ENCODE results near the gene GRIN2C. TPM values are rescaled to one million over a fixed set of nuclear protein-coding genes. Genes with fewer than 3 reads are reported as not detected.

The GRIN2C gene
- total and polyA plus RNA-seq, 4 donors = 0.01 to 0.03 (median 0.02) TPM; not detected in 1

DNA sequence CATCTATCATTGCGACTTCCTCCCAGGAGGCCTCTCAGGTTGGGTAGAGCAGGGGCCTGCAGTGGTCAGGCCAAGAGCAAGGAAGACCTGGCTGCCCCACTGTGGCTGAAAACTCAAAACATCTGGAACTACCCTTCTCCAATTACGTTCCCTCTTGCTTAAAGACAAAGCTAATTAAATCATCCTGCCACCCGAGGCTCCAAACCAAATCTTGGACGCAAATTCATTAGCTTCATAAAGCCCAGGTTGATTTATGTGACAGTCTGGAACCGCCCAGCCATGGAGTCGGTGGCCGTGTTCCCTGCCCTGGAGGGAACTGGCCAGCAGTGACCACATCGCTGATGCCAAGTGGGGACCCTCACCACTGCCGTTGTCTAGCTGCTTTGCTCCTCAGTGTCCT lies 21.4 kb downstream of the GRIN2C start:
- 92 to 94% methylated on average over 9 of the region's 9 CpGs for WGBS, 2 donors
- TF ChIP-seq, protein P1, sequence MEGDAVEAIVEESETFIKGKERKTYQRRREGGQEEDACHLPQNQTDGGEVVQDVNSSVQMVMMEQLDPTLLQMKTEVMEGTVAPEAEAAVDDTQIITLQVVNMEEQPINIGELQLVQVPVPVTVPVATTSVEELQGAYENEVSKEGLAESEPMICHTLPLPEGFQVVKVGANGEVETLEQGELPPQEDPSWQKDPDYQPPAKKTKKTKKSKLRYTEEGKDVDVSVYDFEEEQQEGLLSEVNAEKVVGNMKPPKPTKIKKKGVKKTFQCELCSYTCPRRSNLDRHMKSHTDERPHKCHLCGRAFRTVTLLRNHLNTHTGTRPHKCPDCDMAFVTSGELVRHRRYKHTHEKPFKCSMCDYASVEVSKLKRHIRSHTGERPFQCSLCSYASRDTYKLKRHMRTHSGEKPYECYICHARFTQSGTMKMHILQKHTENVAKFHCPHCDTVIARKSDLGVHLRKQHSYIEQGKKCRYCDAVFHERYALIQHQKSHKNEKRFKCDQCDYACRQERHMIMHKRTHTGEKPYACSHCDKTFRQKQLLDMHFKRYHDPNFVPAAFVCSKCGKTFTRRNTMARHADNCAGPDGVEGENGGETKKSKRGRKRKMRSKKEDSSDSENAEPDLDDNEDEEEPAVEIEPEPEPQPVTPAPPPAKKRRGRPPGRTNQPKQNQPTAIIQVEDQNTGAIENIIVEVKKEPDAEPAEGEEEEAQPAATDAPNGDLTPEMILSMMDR (IDR thresholded peaks at IDR 0.05; ENCODE audit: control extremely low read depth, extremely low read depth) = no peak
- Histone ChIP-seq H3K27me3 (ENCODE audit: control insufficient read depth in 3 of 3, insufficient read depth in 3 of 3, low read length in 2 of 3) (peaks cover 0 to under 1% (median 0%) of the 10 kb centered on the region in 3 donors), H3K9ac (ENCODE audit: insufficient read depth in 1 of 2, low read length in 2 of 2) (no peak overlapping the region), H3K27ac (ENCODE audit: low read depth in 1 of 2, low read length in 1 of 2) (no peak overlapping the region), H3K9me3 (ENCODE audit: control insufficient read depth in 4 of 4, insufficient read depth in 3 of 4, low read length in 3 of 4) (no peaks in the 10 kb centered on the region), H3K4me3 (no peak overlapping the region), H3K36me3 (ENCODE audit: control insufficient read depth in 4 of 4, insufficient read depth in 4 of 4, low read length in 4 of 4) (peaks cover 0 to 24% (median 0%) of the 10 kb centered on the region in 4 donors), H3K4me1 (ENCODE audit: control insufficient read depth in 5 of 5, insufficient read depth in 5 of 5, low read length in 5 of 5) (peaks cover 4 to 21% (median 12%) of the 10 kb centered on the region in 5 donors)
- ATAC-seq (ENCODE audit: insufficient read depth, low FRiP score) = no peak
- no peak for DNase-seq

GRCh38 chr17:74836691-74837467 lies 22.8 kb downstream of the GRIN2C start:
- TF ChIP-seq, protein P1 (IDR thresholded peaks at IDR 0.05; ENCODE audit: control extremely low read depth, extremely low read depth) = no peak
- 96 to 97% methylated on average over 19 of the region's 19 CpGs for WGBS, 2 donors
- Histone ChIP-seq H3K36me3 (ENCODE audit: control insufficient read depth in 4 of 4, insufficient read depth in 4 of 4, low read length in 4 of 4) (peaks cover 0 to 24% (median 0%) of the 10 kb centered on the region in 4 donors), H3K4me3 (no peak overlapping the region), H3K9me3 (ENCODE audit: control insufficient read depth in 4 of 4, insufficient read depth in 3 of 4, low read length in 3 of 4) (no peaks in the 10 kb centered on the region), H3K4me1 (ENCODE audit: control insufficient read depth in 5 of 5, insufficient read depth in 5 of 5, low read length in 5 of 5) (peaks cover 4 to 15% (median 12%) of the 10 kb centered on the region in 5 donors), H3K27me3 (ENCODE audit: control insufficient read depth in 3 of 3, insufficient read depth in 3 of 3, low read length in 2 of 3) (no peaks in the 10 kb centered on the region), H3K9ac (ENCODE audit: insufficient read depth in 1 of 2, low read length in 2 of 2) (no peak overlapping the region), H3K27ac (ENCODE audit: low read depth in 1 of 2, low read length in 1 of 2) (no peak overlapping the region)
- no peak for ATAC-seq (ENCODE audit: insufficient read depth, low FRiP score)
- DNase-seq = no peak

DNA sequence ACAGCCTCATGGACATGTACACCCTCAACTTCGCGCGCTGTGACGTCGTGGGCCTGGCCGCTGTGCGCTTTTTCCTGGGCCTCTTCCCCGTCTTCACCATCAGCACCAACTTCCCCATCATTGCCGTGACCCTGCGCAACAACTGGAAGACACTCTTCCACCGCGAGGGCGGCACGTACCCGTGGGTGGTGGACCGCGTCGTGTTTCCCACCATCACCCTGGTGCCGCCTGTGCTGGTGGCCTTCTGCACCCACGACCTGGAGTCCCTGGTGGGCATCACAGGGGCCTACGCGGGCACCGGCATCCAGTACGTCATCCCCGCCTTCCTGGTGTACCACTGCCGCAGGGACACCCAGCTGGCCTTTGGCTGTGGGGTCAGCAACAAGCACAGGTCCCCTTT lies 23.5 kb downstream of the GRIN2C start:
- DNase-seq = no peak
- 92 to 94% methylated on average over 26 of the region's 26 CpGs for WGBS, 2 donors
- no peaks in the 10 kb centered on the region for H3K27me3 ChIP-seq (ENCODE audit: control insufficient read depth in 3 of 3, insufficient read depth in 3 of 3, low read length in 2 of 3)

More for the DNA sequence above, 23.5 kb downstream of the GRIN2C start:
- ATAC-seq (ENCODE audit: insufficient read depth, low FRiP score) = no peak
- H3K36me3 ChIP-seq (ENCODE audit: control insufficient read depth in 4 of 4, insufficient read depth in 4 of 4, low read length in 4 of 4) = peaks cover 0 to 24% (median 0%) of the 10 kb centered on the region in 4 donors
- no peak overlapping the region for H3K9ac ChIP-seq (ENCODE audit: insufficient read depth in 1 of 2, low read length in 2 of 2)
- TF ChIP-seq, protein P1 (IDR thresholded peaks at IDR 0.05; ENCODE audit: control extremely low read depth, extremely low read depth) = no peak
- H3K4me3 ChIP-seq = no peak overlapping the region
- H3K9me3 ChIP-seq (ENCODE audit: control insufficient read depth in 4 of 4, insufficient read depth in 3 of 4, low read length in 3 of 4) = no peaks in the 10 kb centered on the region
- H3K4me1 ChIP-seq (ENCODE audit: control insufficient read depth in 5 of 5, insufficient read depth in 5 of 5, low read length in 5 of 5) = peaks cover 4 to 9% (median 7%) of the 10 kb centered on the region in 5 donors
- H3K27ac ChIP-seq (ENCODE audit: low read depth in 1 of 2, low read length in 1 of 2) = no peak overlapping the region
